HG03469 (cell line): ENCODE measurements around the gene DIPK2B.

Source experiments
- ATAC-seq: cut with Tn5 transposase; IDR thresholded peaks from one replicate; pipeline ENCODE4 v1.9.1; 2021; ENCODE audit warnings: mild to moderate bottlenecking, moderate library complexity, moderate number of reproducible peaks; ENCODE audit not compliant: unreplicated experiment

DIPK2B gene, protein sequence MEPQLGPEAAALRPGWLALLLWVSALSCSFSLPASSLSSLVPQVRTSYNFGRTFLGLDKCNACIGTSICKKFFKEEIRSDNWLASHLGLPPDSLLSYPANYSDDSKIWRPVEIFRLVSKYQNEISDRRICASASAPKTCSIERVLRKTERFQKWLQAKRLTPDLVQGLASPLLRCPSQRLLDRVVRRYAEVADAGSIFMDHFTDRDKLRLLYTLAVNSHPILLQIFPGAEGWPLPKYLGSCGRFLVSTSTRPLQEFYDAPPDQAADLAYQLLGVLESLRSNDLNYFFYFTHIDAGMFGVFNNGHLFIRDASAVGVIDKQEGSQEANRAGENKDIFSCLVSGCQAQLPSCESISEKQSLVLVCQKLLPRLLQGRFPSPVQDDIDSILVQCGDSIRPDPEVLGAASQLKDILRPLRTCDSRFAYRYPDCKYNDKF

DNA sequence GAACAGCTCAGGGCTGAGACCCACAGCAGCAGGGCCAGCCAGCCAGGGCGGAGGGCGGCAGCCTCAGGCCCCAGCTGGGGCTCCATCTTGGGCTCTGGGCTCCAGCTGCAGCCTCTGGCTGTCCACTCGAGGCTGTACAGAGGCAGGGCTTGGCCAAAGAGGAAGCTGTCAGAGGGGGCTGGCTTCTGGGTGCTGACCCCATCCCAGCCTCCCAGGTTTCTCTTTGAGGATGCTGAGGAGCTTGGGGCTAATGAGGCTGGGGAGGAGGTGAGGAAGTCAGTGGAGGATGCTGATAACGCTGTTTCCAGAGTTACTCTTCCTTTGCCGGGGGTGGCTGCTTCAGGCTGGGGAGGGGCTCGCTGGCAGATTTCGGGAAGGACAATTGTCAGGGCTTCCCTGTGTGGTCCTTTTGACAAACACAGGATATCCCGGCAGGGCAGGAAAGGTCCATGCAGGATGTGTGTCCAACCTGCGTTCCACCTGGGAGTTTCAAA is at the start of gene DIPK2B:
DIPK2B (minus strand) TSS at position 136 of the 494 bp plus-strand sequence; CDS start at position 86, 50 bp downstream.
- no peak for ATAC-seq

DNA sequence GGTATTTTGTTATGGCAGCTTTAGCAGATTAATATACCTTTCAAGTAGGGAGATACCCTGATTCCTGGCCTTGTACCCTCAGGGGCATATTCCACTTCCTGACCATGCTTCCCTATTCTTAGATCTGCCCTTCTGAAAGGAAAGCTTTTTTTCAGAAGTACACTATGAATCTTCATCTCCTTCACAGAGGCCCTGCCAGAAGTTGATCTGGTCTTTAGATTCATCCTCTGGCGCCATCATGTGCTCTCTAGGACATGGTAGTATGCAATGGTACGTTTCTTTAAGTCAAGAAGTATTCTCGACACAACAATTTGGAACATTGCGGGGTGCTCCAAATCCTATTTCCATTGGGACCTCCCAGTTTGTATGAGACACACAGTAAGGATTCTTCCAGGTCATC is 39.6 kb upstream of the DIPK2B start:
- no peak for ATAC-seq

DNA sequence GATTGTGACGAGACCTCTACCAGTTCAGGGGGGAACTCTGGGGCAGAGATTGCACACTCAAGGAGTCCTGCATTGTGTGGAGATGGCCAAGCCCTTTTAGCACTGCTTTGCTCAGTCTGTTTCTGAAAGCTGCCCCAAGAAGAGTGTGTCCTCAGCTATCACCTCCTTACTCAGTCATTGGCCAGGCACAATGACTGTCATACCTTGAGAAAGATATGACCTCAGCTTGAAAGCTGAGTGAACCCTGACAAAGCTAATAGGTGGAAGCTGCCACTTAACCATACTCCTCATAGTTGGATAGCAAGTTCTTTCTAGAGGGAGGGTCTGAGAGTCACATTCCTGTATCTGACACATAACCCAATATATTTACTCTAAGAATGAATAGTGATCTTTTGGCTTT is 37.8 kb upstream of the DIPK2B start:
- no peak for ATAC-seq

DNA sequence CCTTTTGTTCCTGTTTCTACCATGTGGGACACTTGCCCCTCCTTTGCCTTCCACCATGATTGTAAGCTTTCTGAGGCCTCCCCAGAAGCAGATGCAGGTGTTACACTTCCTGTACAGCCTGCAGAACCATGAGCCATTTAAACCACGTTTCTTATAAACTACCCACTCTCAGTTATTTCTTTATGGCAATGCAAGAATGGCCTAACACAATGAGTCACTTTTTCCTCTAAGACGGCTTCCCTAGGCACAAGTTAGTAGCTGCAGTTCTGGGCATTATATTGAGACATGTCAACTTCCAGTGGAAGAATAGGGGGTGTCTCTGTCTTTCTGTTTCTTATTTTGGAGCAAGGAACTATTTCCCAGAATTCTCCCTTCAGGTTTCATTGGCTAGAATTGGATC is 32.9 kb upstream of the DIPK2B start:
- ATAC-seq, result no peak

DNA sequence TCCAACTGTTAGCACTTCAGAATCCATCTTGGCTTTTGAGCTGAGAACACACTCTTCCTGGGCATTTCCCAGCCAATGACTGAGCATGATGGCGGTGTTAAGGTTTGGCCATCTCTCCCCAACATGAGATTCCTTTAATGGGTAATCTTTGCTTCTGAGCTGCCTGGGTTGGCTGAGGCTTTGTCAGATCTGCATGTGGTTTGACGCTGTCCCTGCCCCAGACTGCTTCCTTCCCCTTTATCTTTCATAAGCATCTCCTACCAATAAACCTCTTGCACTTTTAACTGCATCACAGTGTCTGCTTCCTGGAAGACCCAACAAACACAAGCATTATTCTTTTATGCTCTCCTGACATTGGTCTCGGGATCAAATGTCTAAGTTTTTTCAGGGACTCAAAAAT is 31.5 kb upstream of the DIPK2B start:
- ATAC-seq, result no peak

DNA sequence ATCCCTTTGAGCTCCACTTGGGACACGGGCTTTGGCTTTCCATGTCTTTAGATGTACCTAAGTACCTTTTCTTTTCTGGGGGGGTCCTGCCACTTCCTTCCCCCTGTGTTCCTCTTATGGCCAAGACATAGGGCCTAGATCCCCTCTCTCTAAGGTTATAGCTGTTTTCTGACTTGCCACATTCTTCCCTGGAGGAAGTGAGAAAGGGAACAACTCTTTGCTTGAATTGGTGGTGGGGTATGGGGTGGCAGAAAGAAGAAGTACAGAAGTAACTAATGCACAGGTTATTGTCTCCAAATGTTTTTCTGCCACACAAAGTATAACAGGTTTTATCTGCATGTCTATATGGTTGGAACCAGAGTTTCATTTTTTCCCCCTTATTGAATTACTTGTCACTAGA is 29.7 kb upstream of the DIPK2B start:
- ATAC-seq, result no peak

DNA sequence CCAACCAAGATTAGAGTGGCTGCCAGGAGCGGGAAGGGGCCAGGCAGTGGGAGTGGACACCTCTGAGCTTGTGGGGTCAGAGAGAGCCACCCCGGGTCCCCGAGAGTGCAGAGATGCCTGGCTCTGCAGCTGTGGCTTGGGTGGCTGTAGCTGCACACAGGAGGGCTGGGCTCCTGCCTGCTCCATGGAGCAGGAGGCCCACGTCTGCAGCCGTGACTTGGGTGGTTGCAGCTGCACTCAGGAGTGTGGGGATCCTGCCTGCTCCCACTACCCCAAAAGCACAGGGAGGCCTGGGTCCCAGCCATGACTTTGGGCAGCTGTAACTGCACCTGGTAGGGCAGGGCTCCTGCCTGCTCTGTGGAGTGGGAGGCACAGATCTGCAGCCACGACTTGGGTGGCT is 28.7 kb upstream of the DIPK2B start:
- no peak for ATAC-seq

DNA sequence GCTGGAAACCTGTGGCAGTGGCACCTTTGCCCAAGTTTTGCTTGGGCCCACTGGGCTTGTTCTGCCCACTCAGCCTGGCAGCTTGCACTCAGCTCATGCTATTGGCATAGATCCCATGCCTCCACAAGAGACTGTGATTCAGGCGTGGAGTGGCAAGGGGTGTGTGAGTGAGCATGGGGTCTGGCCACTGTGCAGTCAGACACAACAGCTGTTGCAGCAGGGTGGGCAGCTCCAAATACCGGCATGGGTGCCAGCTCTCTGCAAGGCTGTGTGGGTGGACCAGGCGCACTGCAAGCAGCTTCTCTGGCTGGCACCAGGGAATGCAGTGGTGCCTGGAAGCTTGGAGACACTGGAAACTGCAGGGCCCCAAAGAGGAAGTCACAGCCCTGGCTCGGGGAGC is 27.4 kb upstream of the DIPK2B start:
- ATAC-seq, result no peak

DNA sequence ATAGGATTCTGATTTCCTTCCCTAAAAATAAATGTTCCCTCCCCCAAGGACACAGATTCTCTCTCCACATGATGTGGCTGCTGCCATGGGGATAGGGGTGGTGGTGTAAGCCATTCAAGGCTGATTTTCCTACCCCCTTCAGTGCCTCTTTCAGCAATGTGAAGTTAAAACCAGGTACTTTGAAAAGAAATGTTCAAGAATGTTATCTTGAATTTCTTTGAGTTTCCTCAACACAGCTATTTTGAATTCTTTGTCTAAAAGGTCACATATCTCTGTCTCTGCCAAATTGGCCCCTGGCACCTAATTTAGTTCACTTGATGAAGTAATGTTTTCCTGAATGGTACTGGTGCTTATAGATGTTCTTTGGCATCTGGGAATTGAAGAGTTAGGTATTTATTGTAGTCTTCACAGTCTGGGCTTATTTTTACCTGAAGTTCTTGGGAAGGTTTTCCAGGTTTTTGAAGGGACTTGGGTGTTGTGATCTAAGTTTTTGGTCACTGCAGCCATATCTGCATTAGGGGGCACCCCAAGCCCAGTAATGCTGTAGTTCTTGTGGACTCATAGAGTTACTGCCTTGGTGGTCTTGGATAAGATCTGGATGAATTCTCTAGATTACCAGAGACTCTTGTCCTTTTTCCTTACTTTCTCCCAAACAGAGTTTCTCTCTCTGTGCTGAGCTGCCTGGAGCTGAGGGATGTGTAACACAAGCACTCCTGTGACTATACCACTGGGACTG is 7.6 kb upstream of the DIPK2B start:
- ATAC-seq, result no peak

DNA sequence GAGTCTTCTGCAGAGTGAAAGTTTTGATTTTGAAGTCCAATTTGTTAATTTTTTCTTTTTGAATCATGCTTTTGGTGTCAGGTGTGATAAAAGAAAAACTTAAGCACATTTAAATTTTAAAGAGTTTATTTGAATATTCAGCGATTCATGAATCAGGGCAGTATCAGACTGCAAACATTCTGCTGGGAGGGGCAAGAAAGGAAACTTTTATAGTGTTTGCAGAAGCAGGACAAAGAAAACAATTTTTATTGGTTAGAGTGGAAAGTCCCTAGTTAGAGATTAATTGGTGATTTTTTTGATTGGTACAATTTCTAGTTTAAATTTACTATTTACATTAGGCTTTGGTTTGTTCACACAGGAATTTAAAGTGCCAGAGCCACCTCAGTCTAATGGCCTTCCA is 1.5 kb upstream of the DIPK2B start:
- no peak for ATAC-seq

DNA sequence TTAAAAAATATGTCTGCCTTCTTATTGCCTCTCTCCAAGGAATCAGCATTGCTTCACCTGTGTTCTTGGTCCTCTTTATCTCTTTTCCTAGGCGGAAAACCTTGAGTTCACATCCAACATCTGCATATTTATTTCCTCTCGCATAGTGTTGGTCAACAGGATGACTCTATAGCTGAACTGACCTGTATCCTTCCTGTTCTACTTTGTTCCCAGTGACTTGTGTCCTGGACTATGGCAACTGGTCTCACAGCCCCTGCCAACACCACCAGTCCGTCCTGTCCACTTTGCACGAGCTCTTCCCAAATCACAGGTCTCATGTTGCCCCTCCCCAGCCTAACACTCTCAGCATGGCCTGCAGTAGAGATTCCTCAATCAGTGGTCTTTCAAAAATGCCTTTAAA is 2.0 kb downstream of the DIPK2B start:
- ATAC-seq, result no peak

DNA sequence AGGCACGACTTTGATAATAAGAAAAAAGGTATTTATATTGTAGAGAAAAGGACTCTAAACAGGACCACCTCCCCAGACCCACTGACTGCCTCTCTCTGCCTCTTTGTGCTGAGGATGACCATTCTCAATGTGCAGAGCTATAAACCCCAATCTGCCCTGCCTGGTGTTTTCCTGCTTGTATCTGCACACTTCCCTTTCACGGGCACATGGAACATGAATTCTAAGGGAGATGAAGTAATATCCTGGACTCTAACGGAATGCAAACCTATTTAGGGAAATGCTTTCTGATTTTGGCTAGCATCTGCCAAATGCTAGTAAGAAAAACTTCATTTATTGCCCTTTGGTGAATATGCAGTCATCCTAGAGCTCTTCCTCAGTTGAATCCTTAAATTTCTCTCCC is 2.4 kb downstream of the DIPK2B start:
- no peak for ATAC-seq

DNA sequence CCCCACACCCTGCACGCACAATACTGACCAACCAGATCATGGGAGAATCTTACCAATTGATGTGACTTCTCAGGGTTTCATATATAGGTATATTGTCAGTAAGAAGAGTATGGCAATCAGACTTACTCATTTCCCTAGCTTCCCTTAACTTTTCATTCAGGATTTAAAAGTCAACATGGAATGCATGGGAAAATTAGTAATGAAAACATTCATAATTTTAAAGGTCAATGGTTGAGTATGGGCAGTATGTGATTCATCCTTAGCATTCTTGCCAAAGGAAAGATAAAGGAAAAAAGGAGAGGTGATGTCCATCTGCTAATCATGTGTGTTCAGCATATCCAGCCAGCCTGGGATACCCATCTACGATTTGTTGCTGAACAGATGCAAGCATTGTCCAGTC is 4.0 kb downstream of the DIPK2B start:
- ATAC-seq, result no peak

DNA sequence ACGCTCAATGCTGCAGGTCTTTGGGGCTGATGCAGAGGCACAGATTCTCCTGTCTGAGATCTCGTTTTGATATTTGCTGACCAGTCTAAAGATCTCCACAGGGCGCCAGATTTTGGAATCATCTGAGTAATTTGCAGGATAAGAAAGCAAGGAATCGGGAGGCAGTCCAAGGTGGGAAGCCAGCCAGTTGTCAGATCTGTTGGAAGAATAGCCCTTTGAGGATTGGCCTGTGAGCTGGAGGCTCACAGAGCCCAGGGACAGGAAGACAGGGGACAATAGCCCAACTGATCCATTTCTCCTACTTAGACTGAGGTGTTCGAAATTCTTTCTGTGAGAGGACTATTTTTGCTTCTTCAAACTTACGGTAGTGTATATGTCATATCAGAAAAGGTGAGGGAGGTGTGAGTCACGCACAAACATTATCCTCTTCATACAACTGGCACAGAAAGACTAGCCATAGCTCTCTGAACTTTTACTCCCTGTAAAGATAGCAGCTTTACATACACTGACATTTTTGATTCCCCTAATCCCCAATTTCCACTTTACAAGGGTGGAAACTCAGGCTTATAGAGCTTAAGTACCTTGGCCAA is 8.8 kb downstream of the DIPK2B start:
- no peak for ATAC-seq

DNA sequence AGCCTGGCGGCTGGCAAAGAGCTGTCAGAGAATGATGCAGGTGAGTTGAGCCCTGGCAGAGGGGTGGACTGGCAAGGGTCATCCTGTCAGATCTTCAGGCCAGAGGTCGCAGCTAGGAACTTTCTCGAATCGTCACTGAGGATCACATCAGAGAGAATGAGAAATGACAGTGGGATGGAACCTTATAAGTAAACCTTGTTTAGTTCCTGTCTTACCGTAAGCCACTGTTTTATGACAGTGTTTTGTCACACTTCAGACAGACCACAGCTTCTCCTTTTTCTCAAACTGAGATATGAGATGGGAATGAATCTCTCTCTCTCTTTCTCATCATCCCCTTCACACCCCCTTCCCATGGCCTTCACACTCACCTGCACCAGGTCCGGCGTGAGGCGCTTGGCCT is 9.3 kb downstream of the DIPK2B start:
- ATAC-seq, result no peak

DNA sequence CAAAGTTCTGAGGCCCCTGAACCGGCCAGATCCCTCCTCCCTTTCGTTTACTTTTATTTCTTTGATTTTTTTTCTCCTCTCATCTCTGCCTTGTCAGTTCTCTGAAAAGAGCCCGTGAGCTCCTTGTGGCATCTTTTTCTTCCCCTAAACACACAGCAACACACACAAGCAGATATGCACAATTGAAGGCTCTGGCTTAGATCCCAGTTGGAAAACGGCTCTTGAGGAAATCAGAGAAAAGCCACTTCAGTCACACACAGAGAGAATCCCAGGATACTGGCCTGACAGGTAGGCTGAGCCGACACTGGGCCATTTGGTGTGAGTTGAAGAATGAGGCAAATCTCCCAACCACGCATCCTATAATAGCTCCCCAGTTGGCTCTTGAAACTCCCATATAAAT is 12.9 kb downstream of the DIPK2B start:
- ATAC-seq, result no peak

DNA sequence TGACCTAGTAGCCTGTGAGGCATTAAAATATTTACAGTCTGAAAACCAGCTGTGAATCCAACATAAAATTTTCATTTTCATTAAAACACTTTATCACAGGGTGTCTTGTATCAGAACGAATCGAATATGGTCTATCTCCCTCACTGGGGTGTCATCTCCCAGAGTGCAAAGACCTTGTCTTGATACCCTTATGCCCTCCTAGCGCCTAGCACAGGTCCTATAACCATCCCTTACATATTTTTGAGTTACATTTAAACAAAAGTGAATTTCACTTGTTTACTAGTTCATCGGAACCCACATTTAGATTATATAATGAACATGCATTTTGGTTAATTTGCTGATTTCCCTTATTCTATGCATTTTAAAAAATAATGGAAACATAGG is 14.0 kb downstream of the DIPK2B start:
- ATAC-seq, result no peak

DNA sequence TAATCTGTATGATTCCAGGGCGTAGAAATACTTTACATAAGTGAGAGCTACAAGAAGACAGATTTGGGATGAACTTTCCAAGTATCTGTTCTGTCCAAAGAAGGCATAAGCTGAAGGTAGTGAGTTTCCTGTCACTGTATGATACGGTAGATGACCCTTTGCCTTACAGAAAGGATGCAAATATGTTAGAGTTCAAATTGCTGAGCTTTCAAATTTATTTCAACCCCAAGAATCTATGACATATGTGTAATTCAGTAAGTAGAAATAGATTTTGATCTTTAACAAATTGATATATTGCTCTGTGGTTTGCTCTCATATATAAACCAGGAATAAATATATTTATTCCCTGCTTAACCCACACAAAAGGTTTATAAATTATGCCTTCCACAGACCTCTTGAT is 16.5 kb downstream of the DIPK2B start:
- no peak for ATAC-seq

DNA sequence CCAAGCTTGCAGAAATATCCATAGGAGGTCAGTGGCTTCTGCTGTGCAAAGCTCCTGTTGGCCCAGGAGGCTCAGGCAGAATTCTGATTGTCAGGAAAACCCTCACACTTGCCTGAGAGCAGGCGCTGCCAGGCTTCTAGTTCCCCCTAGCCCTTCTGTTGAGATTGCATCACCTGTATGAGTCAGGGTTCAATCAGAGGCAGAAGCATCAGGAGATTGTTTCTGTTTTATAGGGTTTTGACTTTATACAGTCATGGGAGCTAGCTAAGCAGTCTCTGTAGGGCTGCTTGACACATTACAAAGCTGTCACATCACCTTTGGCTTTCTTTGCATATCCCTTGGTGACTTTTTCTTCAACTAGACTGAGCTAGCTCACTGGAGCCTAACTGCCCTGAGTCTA is 27.8 kb downstream of the DIPK2B start:
- no peak for ATAC-seq

DNA sequence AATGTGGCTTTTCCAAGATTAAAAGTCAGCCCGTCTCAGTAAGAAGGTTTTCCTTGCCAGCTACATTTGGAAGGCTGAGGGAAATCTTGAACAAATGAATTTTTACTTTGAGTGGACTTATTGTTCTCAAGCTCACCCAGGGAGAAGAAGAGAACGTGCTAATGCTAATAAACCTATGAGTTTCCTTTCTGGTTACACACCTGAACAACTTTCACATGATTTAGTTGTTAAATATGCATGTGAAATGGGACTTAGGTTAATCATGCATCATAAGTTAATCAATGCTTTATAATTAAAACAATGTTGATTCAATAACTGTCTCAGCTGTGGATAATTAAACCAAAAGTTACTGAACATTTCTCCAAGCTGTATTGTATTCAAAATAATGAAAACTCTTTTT is 33.9 kb downstream of the DIPK2B start:
- no peak for ATAC-seq

DNA sequence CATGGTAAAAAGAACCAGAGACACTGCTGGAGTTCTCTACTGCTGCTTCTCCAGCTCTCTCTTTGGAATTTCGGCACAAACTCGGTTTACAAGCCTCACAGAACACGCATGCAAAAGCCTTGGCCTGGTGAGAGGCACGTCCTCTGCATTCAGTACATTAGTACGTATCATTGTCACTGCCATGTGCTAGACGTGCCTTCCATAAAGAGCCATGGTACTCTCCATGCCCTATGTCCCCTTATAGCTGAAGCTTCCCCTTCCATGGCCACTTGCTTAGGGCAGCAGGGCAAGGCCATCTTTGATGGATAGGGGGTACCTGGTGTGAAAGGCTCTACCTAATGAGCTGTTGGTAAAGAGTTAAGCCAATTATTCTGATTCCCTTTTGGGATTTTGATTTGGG is 35.0 kb downstream of the DIPK2B start:
- ATAC-seq, result no peak

DNA sequence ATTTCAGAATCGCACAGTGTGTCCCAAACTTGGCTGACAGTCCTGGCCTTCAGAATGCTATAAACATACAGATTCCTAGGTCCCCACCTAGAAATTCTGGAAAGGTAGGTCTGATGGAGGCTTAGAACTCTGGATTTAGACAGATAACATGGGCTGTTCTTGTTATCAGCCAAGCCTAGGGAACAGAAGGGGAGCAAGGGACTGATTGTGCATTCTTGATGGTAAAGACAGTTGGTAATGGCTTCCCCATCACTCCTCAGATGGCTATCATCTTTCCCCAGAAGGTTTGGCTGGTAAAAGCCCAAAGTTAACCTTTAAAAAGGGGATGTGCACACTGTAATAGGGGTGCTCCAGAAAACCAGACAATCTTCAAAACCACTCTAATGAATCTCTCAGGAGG is 35.7 kb downstream of the DIPK2B start:
- ATAC-seq, result no peak
